Mesothelial cell of epicardium (in vitro differentiated cells): ENCODE measurements around the gene PSG11. TPM values are rescaled to one million over a fixed set of nuclear protein-coding genes. Genes with fewer than 3 reads are reported as not detected.
"Not testable (repeated sequence)": the region's sequence is repeated elsewhere in the genome, so short reads cannot be mapped to it uniquely, and the experiment has no call there.

ENCODE experiments used
- DNase-seq, 2 experiments: peaks; one replicate each; pipeline ENCODE4 v3.0.0; 2021; ENCODE audit warnings: low spot score in 2 of 2; ENCODE audit not compliant: unreplicated experiment in 2 of 2
- H3K27ac Mint-ChIP-seq: 2 replicates; pipeline ENCODE4 v1.8.0; 2021; ENCODE audit warnings: mixed read lengths
- H3K27me3 Mint-ChIP-seq: 2 replicates; pipeline ENCODE4 v1.8.0; 2021; ENCODE audit warnings: low read depth, mixed read lengths
- H3K36me3 Mint-ChIP-seq: 2 replicates; pipeline ENCODE4 v1.8.0; 2021; ENCODE audit warnings: mixed read lengths
- H3K4me1 Mint-ChIP-seq: 2 replicates; pipeline ENCODE4 v1.8.0; 2021; ENCODE audit warnings: mixed read lengths
- H3K4me3 Mint-ChIP-seq: 2 replicates; pipeline ENCODE4 v1.8.0; 2021; ENCODE audit warnings: mild to moderate bottlenecking, moderate library complexity, mixed read lengths
- H3K9me3 Mint-ChIP-seq: 2 replicates; pipeline ENCODE4 v1.8.0; 2021; ENCODE audit warnings: mixed read lengths
- total RNA-seq: library from RNA; stranded (reverse); gene quantifications from 3 replicates; pipeline ENCODE4 v1.2.1, GENCODE V29; 2021
- TF ChIP-seq, protein P1 (sequence below): fragments of 200-600 bp; sonication (generic); IDR thresholded peaks from one replicate; pipeline ENCODE4 v1.5.0; 2021; ENCODE audit warnings: antibody characterized with exemption; ENCODE audit not compliant: unreplicated experiment

PSG11 gene
- total RNA-seq, 1 donor from 2014 or later: not detected

DNA sequence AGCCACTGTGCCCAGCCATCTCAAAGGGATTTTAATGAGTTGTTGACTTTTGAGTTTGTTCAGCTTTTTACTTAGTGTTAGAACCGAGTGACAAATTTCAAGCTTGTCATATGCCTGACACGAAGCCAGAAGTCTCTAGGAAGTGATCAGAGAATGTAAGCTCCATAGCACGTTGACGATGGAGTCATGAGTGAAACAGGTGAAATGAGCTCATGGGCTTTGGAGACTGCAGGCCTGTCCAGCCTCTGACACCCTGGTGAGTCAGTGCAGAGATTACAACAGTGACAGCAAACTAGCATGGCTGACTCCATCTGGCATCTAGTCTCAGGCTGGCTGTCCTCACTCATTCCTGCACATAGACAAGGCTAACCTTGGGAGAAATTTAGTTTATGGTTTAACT is 4.6 kb downstream of the PSG11 start:
- H3K4me3 Mint-ChIP-seq, H3K4me1 Mint-ChIP-seq, H3K27me3 Mint-ChIP-seq, H3K27ac Mint-ChIP-seq, DNase-seq, H3K36me3 Mint-ChIP-seq: not testable (repeated sequence)
- peaks cover 57% of the 10 kb centered on the region for H3K9me3 Mint-ChIP-seq

DNA sequence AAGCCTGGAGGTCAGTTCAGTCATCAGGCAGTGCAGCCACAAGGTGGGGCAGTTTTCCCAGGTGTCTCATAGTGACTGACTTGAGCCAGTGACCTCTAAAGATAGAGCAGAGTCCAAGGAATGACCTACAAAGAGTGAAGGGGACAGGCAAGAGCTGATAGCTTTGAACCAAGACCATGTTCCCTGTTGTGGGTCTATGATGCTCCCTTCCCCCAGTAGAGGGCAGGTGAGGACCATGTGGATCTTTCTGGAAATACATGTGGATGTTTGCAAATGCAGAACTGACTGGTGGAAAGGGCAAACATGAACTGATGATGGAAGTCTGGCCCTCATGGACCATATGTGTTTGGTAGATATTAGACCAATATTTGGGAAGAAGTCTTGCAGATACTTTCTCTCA is 6.7 kb downstream of the PSG11 start:
- H3K4me3 Mint-ChIP-seq, DNase-seq, H3K27ac Mint-ChIP-seq, H3K36me3 Mint-ChIP-seq, H3K27me3 Mint-ChIP-seq, H3K4me1 Mint-ChIP-seq: not testable (repeated sequence)
- peaks cover 52% of the 10 kb centered on the region for H3K9me3 Mint-ChIP-seq

DNA sequence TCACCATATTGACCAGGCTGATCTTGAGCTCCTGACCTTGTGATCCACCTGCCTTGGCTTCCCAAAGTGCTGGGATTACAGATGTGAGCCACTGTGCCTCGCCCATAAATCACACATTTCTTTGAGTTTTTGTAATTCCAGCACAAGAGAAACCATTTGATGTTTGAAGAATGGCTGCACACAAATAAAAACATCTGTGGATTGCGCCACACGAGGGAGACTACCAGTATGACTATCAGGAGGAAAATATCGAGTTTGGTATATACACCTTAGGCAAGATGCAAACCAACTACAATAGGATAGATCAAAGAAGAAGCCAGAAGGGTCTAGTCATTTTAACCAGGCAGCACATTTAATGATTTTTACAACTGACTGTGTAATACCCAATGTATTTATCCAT is 20.4 kb downstream of the PSG11 start:
- H3K27me3 Mint-ChIP-seq, DNase-seq, H3K4me3 Mint-ChIP-seq, H3K27ac Mint-ChIP-seq, H3K4me1 Mint-ChIP-seq, H3K36me3 Mint-ChIP-seq: not testable (repeated sequence)
- H3K9me3 Mint-ChIP-seq: peaks cover 70% of the 10 kb centered on the region

DNA sequence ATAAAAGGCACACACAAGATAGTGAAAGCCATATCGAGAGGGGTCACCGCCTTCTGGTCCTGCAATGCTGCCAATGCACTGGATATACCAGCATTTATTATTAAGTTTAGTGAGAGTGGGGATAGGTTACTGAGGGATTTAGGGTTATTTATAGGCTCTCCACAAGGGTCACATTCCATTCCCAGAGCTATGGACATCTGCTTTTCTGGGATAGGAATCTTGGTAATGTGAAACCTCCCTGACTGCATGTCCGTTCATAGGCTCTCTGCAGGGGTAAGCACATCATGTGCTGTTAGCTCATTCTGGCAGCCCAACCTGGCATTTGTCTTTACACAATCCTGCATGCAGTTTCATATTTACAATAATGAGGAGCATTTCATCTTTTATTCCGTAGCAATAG is 21.4 kb downstream of the PSG11 start:
- H3K4me1 Mint-ChIP-seq, DNase-seq, H3K27ac Mint-ChIP-seq, H3K4me3 Mint-ChIP-seq, H3K27me3 Mint-ChIP-seq, H3K36me3 Mint-ChIP-seq: not testable (repeated sequence)
- H3K9me3 Mint-ChIP-seq: peaks cover 63% of the 10 kb centered on the region

DNA sequence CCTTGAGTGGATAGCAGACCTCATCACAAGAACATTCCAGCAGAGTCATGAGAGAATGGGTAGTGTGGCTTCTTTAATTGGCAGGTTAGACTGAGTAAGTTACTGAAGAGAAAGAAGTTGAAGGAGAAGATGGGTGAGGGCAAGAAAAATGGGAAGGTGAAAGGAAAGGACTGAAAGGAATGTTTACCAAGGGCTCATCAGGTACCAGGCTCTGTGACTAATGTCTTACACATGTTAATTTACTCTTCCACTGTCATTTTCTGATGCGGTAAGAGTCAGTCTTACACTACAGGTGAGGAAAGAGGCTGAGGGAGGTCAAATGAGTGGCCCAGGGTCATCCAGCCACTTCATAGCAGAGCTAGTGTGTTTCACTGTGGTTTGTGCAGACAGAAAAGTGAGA is 22.6 kb downstream of the PSG11 start:
- not testable (repeated sequence) for H3K4me3 Mint-ChIP-seq, H3K27me3 Mint-ChIP-seq, H3K27ac Mint-ChIP-seq, H3K4me1 Mint-ChIP-seq, DNase-seq, H3K36me3 Mint-ChIP-seq
- H3K9me3 Mint-ChIP-seq: peaks cover 56% of the 10 kb centered on the region

DNA sequence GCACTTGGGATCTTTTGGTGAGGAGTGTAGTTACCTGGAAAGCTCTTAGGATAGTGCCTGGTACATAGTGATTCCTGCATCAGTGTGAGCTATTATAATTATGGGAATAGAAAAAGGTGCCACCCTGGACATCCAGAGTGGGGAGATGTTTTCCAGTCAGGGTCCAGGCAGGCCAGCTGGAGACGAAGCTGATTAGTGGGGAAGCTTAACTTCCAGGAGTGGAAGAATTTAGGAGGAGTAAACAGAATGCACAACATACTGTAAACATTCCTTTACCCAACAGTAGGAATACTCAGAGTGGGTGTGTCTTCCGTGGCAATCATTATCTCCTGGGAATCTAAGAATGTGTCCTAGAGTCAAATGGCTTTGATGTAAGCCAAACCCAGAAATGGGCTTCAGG is 23.3 kb downstream of the PSG11 start:
- not testable (repeated sequence) for H3K4me3 Mint-ChIP-seq, H3K36me3 Mint-ChIP-seq, H3K27me3 Mint-ChIP-seq, DNase-seq, H3K4me1 Mint-ChIP-seq, H3K27ac Mint-ChIP-seq
- peaks cover 57% of the 10 kb centered on the region for H3K9me3 Mint-ChIP-seq

DNA sequence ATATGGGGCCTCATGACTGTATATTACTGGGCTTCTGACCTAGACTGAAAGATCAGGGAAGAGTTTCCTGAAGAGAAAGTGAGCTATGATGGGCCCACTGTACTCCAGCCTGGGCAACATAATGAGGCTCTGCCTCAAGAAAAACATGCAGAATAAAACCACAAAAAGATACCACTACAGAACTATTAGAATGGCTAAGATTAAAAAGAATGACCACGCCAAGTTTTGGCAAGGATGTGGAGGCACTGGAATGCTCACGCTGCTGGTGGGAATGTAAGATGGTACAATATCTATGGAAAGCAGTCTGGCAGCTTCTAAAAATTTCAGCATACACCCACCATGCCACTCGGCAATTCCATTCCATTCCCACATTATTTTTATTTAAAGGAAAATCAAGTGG is 30.1 kb downstream of the PSG11 start:
- H3K27ac Mint-ChIP-seq, H3K4me1 Mint-ChIP-seq, H3K4me3 Mint-ChIP-seq, H3K27me3 Mint-ChIP-seq, H3K36me3 Mint-ChIP-seq, DNase-seq: not testable (repeated sequence)
- H3K9me3 Mint-ChIP-seq: peaks cover 37% of the 10 kb centered on the region

DNA sequence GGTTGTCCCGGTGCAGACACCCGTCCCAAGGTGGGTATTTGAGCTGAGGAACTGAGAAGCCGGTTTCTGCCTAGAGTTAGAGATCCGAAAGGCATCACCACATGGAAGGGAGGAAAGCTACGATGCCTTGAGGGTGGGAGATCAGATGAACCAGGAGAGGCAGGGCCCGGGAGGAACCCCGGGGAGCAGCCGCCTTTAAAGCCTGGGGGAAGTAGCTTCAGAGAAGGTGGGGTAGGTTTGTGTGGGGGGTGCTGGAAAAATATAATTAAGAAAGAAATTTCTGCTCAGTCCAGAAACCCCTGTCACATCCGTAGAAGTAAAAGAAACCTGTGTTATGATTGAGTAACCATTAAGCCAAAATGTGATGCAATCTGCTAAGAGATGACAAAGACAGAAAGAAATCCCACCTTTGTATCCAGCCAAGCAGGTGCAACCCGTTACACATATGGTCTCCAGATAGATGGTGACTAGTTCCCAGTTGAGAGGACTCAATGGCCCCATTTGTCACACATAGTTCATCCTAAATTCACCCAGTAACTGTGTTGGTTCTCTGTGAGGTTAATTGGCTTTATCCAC is 34.2 kb downstream of the PSG11 start:
- not testable (repeated sequence) for H3K36me3 Mint-ChIP-seq, DNase-seq, H3K4me3 Mint-ChIP-seq, H3K4me1 Mint-ChIP-seq, H3K27ac Mint-ChIP-seq, H3K27me3 Mint-ChIP-seq
- H3K9me3 Mint-ChIP-seq: peaks cover 49% of the 10 kb centered on the region

DNA sequence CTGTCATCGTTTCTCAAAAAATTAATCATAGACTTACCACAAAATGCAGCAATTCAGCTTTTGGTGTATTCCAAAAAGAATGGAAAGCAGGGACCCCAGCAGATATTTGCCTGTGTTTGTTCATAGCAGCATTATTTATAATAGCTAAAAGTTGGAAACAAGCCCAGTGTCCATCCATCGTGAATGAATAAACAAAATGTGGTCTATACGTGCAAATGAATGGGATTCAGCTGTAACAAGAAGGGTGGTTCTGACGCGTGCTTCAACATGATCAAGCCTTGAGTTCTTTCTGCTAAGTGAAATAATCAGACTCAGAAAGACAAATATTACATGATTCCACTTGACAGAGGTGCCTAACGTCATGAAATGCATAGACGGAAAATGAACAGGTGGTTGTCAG is 36.4 kb downstream of the PSG11 start:
- Mint-ChIP-seq H3K9me3 (peaks cover 57% of the 10 kb centered on the region), H3K27me3 (no peaks in the 10 kb centered on the region), H3K4me1 (no peaks in the 10 kb centered on the region), H3K36me3 (no peaks in the 10 kb centered on the region), H3K27ac (no peak overlapping the region), H3K4me3 (no peak overlapping the region)
- TF ChIP-seq, protein P1, sequence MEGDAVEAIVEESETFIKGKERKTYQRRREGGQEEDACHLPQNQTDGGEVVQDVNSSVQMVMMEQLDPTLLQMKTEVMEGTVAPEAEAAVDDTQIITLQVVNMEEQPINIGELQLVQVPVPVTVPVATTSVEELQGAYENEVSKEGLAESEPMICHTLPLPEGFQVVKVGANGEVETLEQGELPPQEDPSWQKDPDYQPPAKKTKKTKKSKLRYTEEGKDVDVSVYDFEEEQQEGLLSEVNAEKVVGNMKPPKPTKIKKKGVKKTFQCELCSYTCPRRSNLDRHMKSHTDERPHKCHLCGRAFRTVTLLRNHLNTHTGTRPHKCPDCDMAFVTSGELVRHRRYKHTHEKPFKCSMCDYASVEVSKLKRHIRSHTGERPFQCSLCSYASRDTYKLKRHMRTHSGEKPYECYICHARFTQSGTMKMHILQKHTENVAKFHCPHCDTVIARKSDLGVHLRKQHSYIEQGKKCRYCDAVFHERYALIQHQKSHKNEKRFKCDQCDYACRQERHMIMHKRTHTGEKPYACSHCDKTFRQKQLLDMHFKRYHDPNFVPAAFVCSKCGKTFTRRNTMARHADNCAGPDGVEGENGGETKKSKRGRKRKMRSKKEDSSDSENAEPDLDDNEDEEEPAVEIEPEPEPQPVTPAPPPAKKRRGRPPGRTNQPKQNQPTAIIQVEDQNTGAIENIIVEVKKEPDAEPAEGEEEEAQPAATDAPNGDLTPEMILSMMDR: no peak
- no peak for DNase-seq

DNA sequence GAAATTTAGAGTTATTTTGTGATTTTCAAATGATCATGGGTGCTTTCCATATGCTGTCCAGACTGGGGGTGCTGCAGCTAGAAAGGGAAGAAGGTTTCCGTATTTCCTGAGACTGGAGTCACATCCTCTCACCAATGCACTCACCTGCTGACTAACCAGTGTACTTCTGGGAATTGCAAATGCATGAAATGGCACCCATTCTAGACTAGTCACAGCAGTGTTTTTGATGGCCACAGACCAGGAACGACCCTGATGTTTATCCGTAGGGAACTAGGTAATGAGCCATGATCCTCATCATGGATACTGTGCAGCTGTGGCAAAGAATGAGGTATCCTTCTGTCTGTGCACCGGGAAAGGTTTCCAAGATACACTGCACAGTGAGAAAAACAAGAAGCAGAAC is 37.1 kb downstream of the PSG11 start:
- H3K9me3 Mint-ChIP-seq: peaks cover 57% of the 10 kb centered on the region
- not testable (repeated sequence) for H3K4me3 Mint-ChIP-seq, DNase-seq, H3K27ac Mint-ChIP-seq, H3K27me3 Mint-ChIP-seq, H3K4me1 Mint-ChIP-seq, H3K36me3 Mint-ChIP-seq

DNA sequence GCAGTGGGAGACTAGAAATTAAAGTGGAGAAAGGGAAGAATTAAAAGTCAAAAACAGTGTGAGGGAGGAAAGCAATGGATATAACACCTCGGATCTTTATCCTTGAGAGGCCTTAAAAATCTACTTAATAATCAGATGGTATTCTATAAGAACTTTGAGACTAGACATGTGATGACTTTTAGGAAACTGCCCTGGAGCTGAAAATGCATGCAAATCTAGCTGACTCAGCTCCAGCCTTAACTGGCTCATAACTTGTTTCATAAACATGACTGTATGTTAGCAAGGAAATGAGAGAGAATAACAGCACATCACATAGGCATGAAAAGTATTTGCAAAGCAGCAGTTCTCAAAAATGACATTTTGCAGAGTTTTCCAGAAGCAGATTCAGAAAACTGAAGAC is 38.1 kb downstream of the PSG11 start:
- H3K27me3 Mint-ChIP-seq, H3K4me3 Mint-ChIP-seq, H3K36me3 Mint-ChIP-seq, H3K27ac Mint-ChIP-seq, H3K4me1 Mint-ChIP-seq, DNase-seq: not testable (repeated sequence)
- peaks cover 55% of the 10 kb centered on the region for H3K9me3 Mint-ChIP-seq
